ENCODE measurements around the gene MLIP. TPM values are rescaled to one million over a fixed set of nuclear protein-coding genes. Genes with fewer than 3 reads are reported as not detected.

MLIP gene
- total and polyA plus RNA-seq, 4 experiments from 2014 or later: not detected

- no peak overlapping the region for H3K27ac ChIP-seq (ENCODE audit: low read depth, low read length)
- no peaks in the 10 kb centered on the region for H3K36me3 ChIP-seq (ENCODE audit: insufficient read depth, low read length)
- Mint-ChIP-seq H3K36me3 (no peaks in the 10 kb centered on the region), H3K4me1 (no peaks in the 10 kb centered on the region), H3K4me3 (no peak overlapping the region), H3K27me3 (no peaks in the 10 kb centered on the region), H3K9me3 (peaks cover 0 to 4% (median 2%) of the 10 kb centered on the region in 8 donors), H3K27ac (no peak overlapping the region)
- H3K9me3 ChIP-seq (ENCODE audit: control insufficient read depth in 1 of 2, low read length in 2 of 2): no peaks in the 10 kb centered on the region
- no peaks in the 10 kb centered on the region for H3K4me1 ChIP-seq (ENCODE audit: insufficient read depth, low read length)
- no peak for DNase-seq
- H3K27me3 ChIP-seq (ENCODE audit: insufficient read depth, low read length): no peaks in the 10 kb centered on the region
- POLR2A ChIA-PET (ENCODE audit: partially characterized antibody): no interaction called here
- H3K4me3 ChIP-seq (ENCODE audit: low read length in 2 of 2): no peak overlapping the region
- intact Hi-C loops (cut with micrococcal nuclease): no loop called here
- CTCF ChIA-PET (ENCODE audit: partially characterized antibody): no interaction called here
These were observed 29.6 kb downstream of the MLIP start for GRCh38 chr6:54140811-54141210.

DNA sequence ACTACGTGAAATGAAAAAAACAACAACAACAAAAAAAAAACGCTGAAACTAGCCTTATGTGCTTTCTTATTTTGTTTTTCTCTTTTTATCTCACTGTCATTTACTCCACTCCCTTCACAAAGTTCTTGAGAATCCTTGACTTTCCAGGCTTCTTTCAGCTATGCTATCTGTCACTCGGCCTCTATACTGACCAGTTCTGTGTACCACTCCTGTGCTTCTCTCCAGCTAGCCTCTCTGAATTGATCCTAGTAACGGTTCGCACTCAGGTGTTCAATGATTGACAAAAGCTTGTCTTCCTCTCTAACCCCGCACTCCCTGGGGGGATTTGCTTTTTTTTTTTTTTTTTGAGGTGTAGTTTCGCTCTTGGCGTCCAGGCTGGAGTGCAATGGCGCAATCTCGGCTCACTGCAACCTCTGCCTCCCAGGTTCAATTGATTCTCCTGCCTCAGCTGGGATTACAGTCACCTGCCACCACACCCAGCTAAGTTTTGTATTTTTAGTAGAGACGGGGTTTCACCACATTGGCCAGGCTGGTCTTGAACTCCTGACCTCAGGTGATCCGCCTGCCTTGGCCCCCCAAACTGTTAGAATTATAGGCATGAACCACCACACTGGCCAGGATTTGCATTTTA lies 31.8 kb downstream of the MLIP start:
- Mint-ChIP-seq H3K27ac (no peak overlapping the region), H3K4me3 (no peak overlapping the region), H3K4me1 (no peaks in the 10 kb centered on the region), H3K36me3 (no peaks in the 10 kb centered on the region), H3K27me3 (no peaks in the 10 kb centered on the region), H3K9me3 (peaks cover 0 to 3% (median 0%) of the 10 kb centered on the region in 8 donors)
- ChIA-PET CTCF (ENCODE audit: partially characterized antibody) (interaction anchor here (1.0 kb wide), 1 partner anchor 10 kb away, joined by 3 read pairs; no protein-coding TSS in a partner anchor), POLR2A (ENCODE audit: partially characterized antibody) (no interaction called here)
- no peak overlapping the region for H3K27ac ChIP-seq (ENCODE audit: low read depth, low read length)
- intact Hi-C loops (cut with micrococcal nuclease): no loop called here
- no peaks in the 10 kb centered on the region for H3K4me1 ChIP-seq (ENCODE audit: insufficient read depth, low read length)
- H3K27me3 ChIP-seq (ENCODE audit: insufficient read depth, low read length): no peaks in the 10 kb centered on the region
- no peak for DNase-seq
- H3K36me3 ChIP-seq (ENCODE audit: insufficient read depth, low read length): no peaks in the 10 kb centered on the region
- H3K9me3 ChIP-seq (ENCODE audit: control insufficient read depth in 1 of 2, low read length in 2 of 2): no peaks in the 10 kb centered on the region
- H3K4me3 ChIP-seq (ENCODE audit: low read length in 2 of 2): no peak overlapping the region

DNA sequence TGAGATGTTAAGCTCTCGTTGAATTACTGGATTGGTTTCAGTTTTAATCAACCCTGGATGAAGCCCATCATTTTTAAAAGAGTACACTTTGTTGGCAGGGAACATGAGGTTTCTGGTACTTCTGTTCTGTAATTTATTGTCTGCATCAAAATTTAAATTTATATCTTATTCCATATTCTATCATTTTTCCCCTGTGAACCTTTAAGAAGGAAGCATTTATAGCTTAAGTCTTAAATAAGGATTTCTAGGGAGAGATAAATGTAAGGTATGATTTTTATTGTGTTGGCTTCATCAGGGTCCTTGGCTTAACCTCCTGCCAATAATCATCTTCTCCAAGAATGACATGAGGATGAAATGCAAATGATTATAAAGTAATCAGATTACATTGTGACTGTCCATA lies 40.6 kb downstream of the MLIP start:
- no peak overlapping the region for H3K4me3 ChIP-seq (ENCODE audit: low read length in 2 of 2)
- Mint-ChIP-seq H3K27me3 (peaks cover 0 to 1% of the 10 kb centered on the region in 2 donors), H3K4me1 (no peaks in the 10 kb centered on the region), H3K4me3 (no peak overlapping the region), H3K9me3 (peaks cover 0 to 2% (median 0%) of the 10 kb centered on the region in 8 donors), H3K27ac (no peak overlapping the region), H3K36me3 (no peaks in the 10 kb centered on the region)
- no peak for DNase-seq
- H3K27ac ChIP-seq (ENCODE audit: low read depth, low read length): no peak overlapping the region
- intact Hi-C loops (cut with micrococcal nuclease): no loop called here
- CTCF ChIA-PET (ENCODE audit: partially characterized antibody): no interaction called here
- H3K4me1 ChIP-seq (ENCODE audit: insufficient read depth, low read length): no peaks in the 10 kb centered on the region
- no peaks in the 10 kb centered on the region for H3K9me3 ChIP-seq (ENCODE audit: control insufficient read depth in 1 of 2, low read length in 2 of 2)
- no peaks in the 10 kb centered on the region for H3K27me3 ChIP-seq (ENCODE audit: insufficient read depth, low read length)
- no peaks in the 10 kb centered on the region for H3K36me3 ChIP-seq (ENCODE audit: insufficient read depth, low read length)
- POLR2A ChIA-PET (ENCODE audit: partially characterized antibody): no interaction called here

- H3K9me3 ChIP-seq (ENCODE audit: control insufficient read depth in 1 of 2, low read length in 2 of 2): no peaks in the 10 kb centered on the region
- no peaks in the 10 kb centered on the region for H3K4me1 ChIP-seq (ENCODE audit: insufficient read depth, low read length)
- Mint-ChIP-seq H3K36me3 (no peaks in the 10 kb centered on the region), H3K4me3 (no peak overlapping the region), H3K27me3 (peaks cover 0 to 1% of the 10 kb centered on the region in 2 donors), H3K4me1 (no peaks in the 10 kb centered on the region), H3K9me3 (peaks cover 0 to 3% (median 0%) of the 10 kb centered on the region in 8 donors), H3K27ac (no peak overlapping the region)
- DNase-seq: no peak
- H3K27ac ChIP-seq (ENCODE audit: low read depth, low read length): no peak overlapping the region
- no peak overlapping the region for H3K4me3 ChIP-seq (ENCODE audit: low read length in 2 of 2)
- ChIA-PET POLR2A (ENCODE audit: partially characterized antibody) (no interaction called here), CTCF (ENCODE audit: partially characterized antibody) (no interaction called here)
- H3K27me3 ChIP-seq (ENCODE audit: insufficient read depth, low read length): no peaks in the 10 kb centered on the region
- no peaks in the 10 kb centered on the region for H3K36me3 ChIP-seq (ENCODE audit: insufficient read depth, low read length)
- intact Hi-C loops (cut with micrococcal nuclease): no loop called here
These were observed 45.5 kb downstream of the MLIP start for GRCh38 chr6:54156650-54157250.

DNA sequence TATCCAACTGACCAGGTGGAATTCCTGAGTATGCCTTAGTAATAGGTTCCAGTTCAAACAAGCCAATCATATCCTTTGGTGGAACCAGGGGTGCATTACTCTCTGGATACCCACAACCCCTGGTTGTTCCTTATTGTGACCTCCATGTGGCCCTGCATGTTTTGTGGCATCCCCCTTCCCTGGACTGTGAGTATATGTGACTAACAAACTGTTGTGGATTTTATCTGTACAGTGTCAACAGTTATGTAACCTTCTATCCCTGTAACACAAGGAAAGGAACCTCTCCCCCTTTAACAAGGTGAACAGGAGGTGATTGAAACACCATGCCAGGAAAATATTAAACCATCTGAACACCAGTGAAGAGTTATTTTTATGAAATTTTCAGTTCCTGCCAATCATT lies 46.2 kb downstream of the MLIP start:
- H3K9me3 Mint-ChIP-seq: peaks cover 0 to 3% (median 0%) of the 10 kb centered on the region in 8 donors
- no peaks in the 10 kb centered on the region for H3K27me3 ChIP-seq (ENCODE audit: insufficient read depth, low read length)
- ChIA-PET POLR2A (ENCODE audit: partially characterized antibody) (no interaction called here), CTCF (ENCODE audit: partially characterized antibody) (no interaction called here)
- H3K4me3 ChIP-seq (ENCODE audit: low read length in 2 of 2): no peak overlapping the region
- intact Hi-C loops (cut with micrococcal nuclease): no loop called here
- H3K36me3 ChIP-seq (ENCODE audit: insufficient read depth, low read length): no peaks in the 10 kb centered on the region
- no peak overlapping the region for H3K27ac Mint-ChIP-seq
- H3K4me1 Mint-ChIP-seq: no peaks in the 10 kb centered on the region
- H3K27me3 Mint-ChIP-seq: peaks cover 0 to 1% of the 10 kb centered on the region in 2 donors
- H3K4me3 Mint-ChIP-seq: no peak overlapping the region
- no peak overlapping the region for H3K27ac ChIP-seq (ENCODE audit: low read depth, low read length)
- DNase-seq: no peak
- no peaks in the 10 kb centered on the region for H3K9me3 ChIP-seq (ENCODE audit: control insufficient read depth in 1 of 2, low read length in 2 of 2)
- no peaks in the 10 kb centered on the region for H3K4me1 ChIP-seq (ENCODE audit: insufficient read depth, low read length)
- no peaks in the 10 kb centered on the region for H3K36me3 Mint-ChIP-seq

GRCh38 chr6:54173089-54173488 lies 61.8 kb downstream of the MLIP start:
- intact Hi-C loops (cut with micrococcal nuclease): no loop called here
- Mint-ChIP-seq H3K4me1 (no peaks in the 10 kb centered on the region), H3K36me3 (no peaks in the 10 kb centered on the region), H3K9me3 (peaks cover 1 to 8% (median 2%) of the 10 kb centered on the region in 8 donors), H3K27ac (no peak overlapping the region), H3K4me3 (no peak overlapping the region), H3K27me3 (no peaks in the 10 kb centered on the region)
- Histone ChIP-seq H3K4me1 (ENCODE audit: insufficient read depth, low read length) (no peaks in the 10 kb centered on the region), H3K27ac (ENCODE audit: low read depth, low read length) (no peak overlapping the region), H3K9me3 (ENCODE audit: control insufficient read depth in 1 of 2, low read length in 2 of 2) (no peaks in the 10 kb centered on the region), H3K4me3 (ENCODE audit: low read length in 2 of 2) (no peak overlapping the region), H3K27me3 (ENCODE audit: insufficient read depth, low read length) (no peaks in the 10 kb centered on the region), H3K36me3 (ENCODE audit: insufficient read depth, low read length) (no peaks in the 10 kb centered on the region)
- POLR2A ChIA-PET (ENCODE audit: partially characterized antibody): no interaction called here
- CTCF ChIA-PET (ENCODE audit: partially characterized antibody): no interaction called here
- DNase-seq: no peak

GRCh38 chr6:54179152-54179551 lies 67.9 kb downstream of the MLIP start:
- Mint-ChIP-seq H3K9me3 (peaks cover 0 to 10% (median 3%) of the 10 kb centered on the region in 8 donors), H3K4me3 (no peak overlapping the region), H3K27ac (no peak overlapping the region), H3K4me1 (no peaks in the 10 kb centered on the region), H3K27me3 (no peaks in the 10 kb centered on the region), H3K36me3 (no peaks in the 10 kb centered on the region)
- ChIA-PET POLR2A (ENCODE audit: partially characterized antibody) (no interaction called here), CTCF (ENCODE audit: partially characterized antibody) (interaction anchor here (1.3 kb wide), 1 partner anchor 195 kb away, joined by 3 read pairs; no protein-coding TSS in a partner anchor)
- no peak for DNase-seq
- Histone ChIP-seq H3K27me3 (ENCODE audit: insufficient read depth, low read length) (no peaks in the 10 kb centered on the region), H3K4me1 (ENCODE audit: insufficient read depth, low read length) (no peaks in the 10 kb centered on the region), H3K27ac (ENCODE audit: low read depth, low read length) (no peak overlapping the region), H3K4me3 (ENCODE audit: low read length in 2 of 2) (no peak overlapping the region), H3K9me3 (ENCODE audit: control insufficient read depth in 1 of 2, low read length in 2 of 2) (no peaks in the 10 kb centered on the region), H3K36me3 (ENCODE audit: insufficient read depth, low read length) (no peaks in the 10 kb centered on the region)
- intact Hi-C loops (cut with micrococcal nuclease): no loop called here

Data from CD4-positive, alpha-beta memory T cell (primary cell).